Measurements from ENCODE around the gene EXD2.

GRCh38 chr14:69269381-69269780 lies 78.1 kb downstream of the EXD2 start:
- TF ChIP-seq CTCF (conservative IDR thresholded peaks at IDR 0.05 in 1 of 2, IDR thresholded peaks at IDR 0.05 in 1 of 2; ENCODE audit: extremely low read depth in 1 of 2, insufficient read depth in 1 of 2, low read depth in 1 of 2, low read length in 2 of 2), result no peak
- TF ChIP-seq EZH2 (IDR thresholded peaks at IDR 0.05; ENCODE audit: borderline replicate concordance, low read length), result no peak
